A673 (cell line): ENCODE measurements around the gene MAT1A. TPM values are rescaled to one million over a fixed set of nuclear protein-coding genes. Genes with fewer than 3 reads are reported as not detected.

Experiments
- BruUV-seq: library from RNA; stranded (reverse); fragments of 400-500 nt; replicated peaks from 2 replicates; lab custom pipeline; 2021; lab: Mats Ljungman, UMichigan
- CTCF ChIA-PET: fragments of 300-600 bp; sonication (Branson Sonifier 250); formaldehyde crosslinking; loops from one replicate; lab custom pipeline; 2022; ENCODE audit warnings: antibody characterized with exemption; lab: Charles Lee
- POLR2A ChIA-PET: fragments of 300-600 bp; sonication (Branson Sonifier 250); formaldehyde crosslinking; loops from one replicate; lab custom pipeline; 2022; ENCODE audit warnings: antibody characterized with exemption; ENCODE audit not compliant: low non-redundant PET; lab: Charles Lee
- DNase-seq: peaks from one replicate; pipeline ENCODE4 v3.0.0-alpha.2; 2015; ENCODE audit warnings: low spot score
- H3K27ac ChIP-seq: fragments of 200-600 bp; sonication (generic); 2 replicates; pipeline ENCODE4 v1.5.1; 2016; ENCODE audit warnings: mixed run types, low read depth, mild to moderate bottlenecking, mixed read lengths, antibody characterized with exemption, low read length; ENCODE audit not compliant: poor library complexity, severe bottlenecking
- H3K27me3 ChIP-seq: fragments of 200-600 bp; sonication (generic); replicated peaks from 2 replicates; pipeline ENCODE4 v1.6.1; 2017; ENCODE audit warnings: mixed run types, low read depth, mild to moderate bottlenecking, mixed read lengths, antibody characterized with exemption, low read length; ENCODE audit not compliant: insufficient read depth, poor library complexity
- H3K36me3 ChIP-seq: fragments of 200-600 bp; sonication (generic); 2 replicates; pipeline ENCODE4 v1.6.1; 2016; ENCODE audit warnings: mixed run types, mild to moderate bottlenecking, mixed read lengths, antibody characterized with exemption, low read length; ENCODE audit not compliant: insufficient read depth, poor library complexity, severe bottlenecking
- H3K4me1 ChIP-seq: fragments of 200-600 bp; sonication (generic); 2 replicates; pipeline ENCODE4 v1.6.1; 2017; ENCODE audit warnings: mixed run types, mild to moderate bottlenecking, mixed read lengths, antibody characterized with exemption, low read length; ENCODE audit not compliant: insufficient read depth, poor library complexity, severe bottlenecking
- H3K4me3 ChIP-seq: fragments of 200-600 bp; sonication (generic); 2 replicates; pipeline ENCODE4 v1.5.1; 2016; ENCODE audit warnings: low read depth, mixed run types, mild to moderate bottlenecking, mixed read lengths, low read length; ENCODE audit not compliant: poor library complexity, severe bottlenecking
- H3K9me3 ChIP-seq: fragments of 200-600 bp; sonication (generic); 2 replicates; pipeline ENCODE4 v1.6.1; 2016; ENCODE audit warnings: mixed run types, low read depth, mild to moderate bottlenecking, mixed read lengths, antibody characterized with exemption, low read length; ENCODE audit not compliant: poor library complexity, severe bottlenecking
- EZH2 ChIP-seq: fragments of 200-600 bp; sonication (generic); IDR thresholded peaks from 2 replicates; pipeline ENCODE4 v1.6.1; 2017; ENCODE audit warnings: borderline replicate concordance, low read depth, mild to moderate bottlenecking, mixed read lengths, antibody characterized with exemption, low read length; ENCODE audit not compliant: poor library complexity, severe bottlenecking
- intact Hi-C: fragments of 100-400 bp; cut with micrococcal nuclease; formaldehyde crosslinking; loops from one replicate; pipeline ENCODE4 v1.10.0; 2022; ENCODE audit not compliant: unreplicated experiment
- total RNA-seq: library from RNA; stranded (reverse); gene quantifications from 2 replicates; pipeline ENCODE4 v1.2.3, GENCODE V29; 2021
- TF ChIP-seq, protein P1 (sequence below): fragments of 300-800, 200-600 bp; sonication (generic); conservative IDR thresholded peaks from 2 replicates; pipeline ENCODE4 v1.5.1; 2017; ENCODE audit warnings: low read depth, mild to moderate bottlenecking, antibody characterized with exemption, low read length, moderate library complexity, mixed read lengths

The MAT1A gene
- total RNA-seq, 1 experiment from 2014 or later: not detected

DNA sequence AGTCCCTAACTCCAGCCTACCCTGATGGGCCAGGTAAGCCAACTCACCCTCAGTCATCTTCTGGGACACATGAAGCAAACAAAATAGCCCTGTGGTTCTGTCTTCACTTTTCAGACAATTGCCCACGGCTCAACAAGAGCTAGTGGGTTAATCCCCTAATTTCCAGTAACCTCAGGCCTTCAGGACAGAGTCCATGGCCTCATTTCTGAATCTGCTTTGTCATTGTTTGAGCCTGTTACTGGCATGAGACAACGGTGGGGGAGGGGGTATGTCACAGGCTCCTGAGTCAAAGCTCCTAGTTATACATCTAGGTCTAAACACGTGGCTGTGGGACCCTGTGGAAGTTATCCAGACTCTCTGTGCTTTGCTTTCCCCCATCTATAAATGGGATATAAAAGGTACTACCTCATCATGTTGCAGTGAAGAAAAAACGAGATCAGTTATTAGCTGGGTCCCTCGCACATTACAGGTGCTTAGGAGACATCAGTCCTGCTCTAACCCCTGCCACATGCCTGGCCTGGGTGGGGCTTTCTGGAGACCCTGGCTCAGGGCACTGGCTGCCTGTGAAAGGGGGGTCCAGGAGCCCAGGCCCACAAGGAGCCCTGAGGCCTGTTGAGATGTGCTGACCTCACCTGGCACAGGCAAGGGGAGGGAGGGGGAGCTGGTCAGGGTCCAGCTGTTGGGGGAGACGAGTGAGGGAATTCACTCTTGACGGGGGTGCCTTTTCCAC, 16.5 kb downstream of the MAT1A start:
- Histone ChIP-seq H3K27me3 (no peaks in the 10 kb centered on the region), H3K27ac (no peak overlapping the region), H3K9me3 (no peaks in the 10 kb centered on the region), H3K36me3 (no peaks in the 10 kb centered on the region), H3K4me1 (no peaks in the 10 kb centered on the region), H3K4me3 (no peak overlapping the region)
- ChIA-PET POLR2A (no interaction called here), CTCF (no interaction called here)
- no peak for DNase-seq
- BruUV-seq: no TSS peak
- intact Hi-C loops: no loop called here
- TF ChIP-seq, protein P1, sequence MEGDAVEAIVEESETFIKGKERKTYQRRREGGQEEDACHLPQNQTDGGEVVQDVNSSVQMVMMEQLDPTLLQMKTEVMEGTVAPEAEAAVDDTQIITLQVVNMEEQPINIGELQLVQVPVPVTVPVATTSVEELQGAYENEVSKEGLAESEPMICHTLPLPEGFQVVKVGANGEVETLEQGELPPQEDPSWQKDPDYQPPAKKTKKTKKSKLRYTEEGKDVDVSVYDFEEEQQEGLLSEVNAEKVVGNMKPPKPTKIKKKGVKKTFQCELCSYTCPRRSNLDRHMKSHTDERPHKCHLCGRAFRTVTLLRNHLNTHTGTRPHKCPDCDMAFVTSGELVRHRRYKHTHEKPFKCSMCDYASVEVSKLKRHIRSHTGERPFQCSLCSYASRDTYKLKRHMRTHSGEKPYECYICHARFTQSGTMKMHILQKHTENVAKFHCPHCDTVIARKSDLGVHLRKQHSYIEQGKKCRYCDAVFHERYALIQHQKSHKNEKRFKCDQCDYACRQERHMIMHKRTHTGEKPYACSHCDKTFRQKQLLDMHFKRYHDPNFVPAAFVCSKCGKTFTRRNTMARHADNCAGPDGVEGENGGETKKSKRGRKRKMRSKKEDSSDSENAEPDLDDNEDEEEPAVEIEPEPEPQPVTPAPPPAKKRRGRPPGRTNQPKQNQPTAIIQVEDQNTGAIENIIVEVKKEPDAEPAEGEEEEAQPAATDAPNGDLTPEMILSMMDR: no peak
- no peak for TF ChIP-seq EZH2

DNA sequence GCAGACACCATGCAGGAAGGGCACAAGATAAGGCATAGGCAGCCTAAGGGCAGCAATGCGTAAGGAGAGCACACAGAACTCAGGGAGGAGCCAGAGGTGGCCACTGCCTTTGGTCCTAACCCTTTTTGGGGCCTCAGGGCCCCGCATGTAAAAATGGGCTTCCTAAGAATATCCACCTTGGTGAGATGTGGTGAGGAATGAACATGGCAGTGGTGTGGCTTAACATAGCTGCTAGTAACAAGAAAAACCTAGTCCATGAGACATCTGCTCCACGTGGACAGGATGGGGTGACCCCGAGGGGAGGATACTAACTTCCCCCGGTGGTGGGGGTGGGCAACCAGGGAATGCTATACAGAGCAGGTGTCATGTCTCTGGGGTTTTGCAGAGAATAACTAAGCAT, 18.0 kb downstream of the MAT1A start:
- no peak for DNase-seq
- intact Hi-C loops: no loop called here
- TF ChIP-seq, protein P1: no peak
- TF ChIP-seq EZH2: no peak
- Histone ChIP-seq H3K36me3 (no peaks in the 10 kb centered on the region), H3K4me3 (no peak overlapping the region), H3K9me3 (no peaks in the 10 kb centered on the region), H3K4me1 (no peaks in the 10 kb centered on the region), H3K27me3 (no peaks in the 10 kb centered on the region), H3K27ac (no peak overlapping the region)
- ChIA-PET CTCF (no interaction called here), POLR2A (no interaction called here)
- no TSS peak for BruUV-seq

DNA sequence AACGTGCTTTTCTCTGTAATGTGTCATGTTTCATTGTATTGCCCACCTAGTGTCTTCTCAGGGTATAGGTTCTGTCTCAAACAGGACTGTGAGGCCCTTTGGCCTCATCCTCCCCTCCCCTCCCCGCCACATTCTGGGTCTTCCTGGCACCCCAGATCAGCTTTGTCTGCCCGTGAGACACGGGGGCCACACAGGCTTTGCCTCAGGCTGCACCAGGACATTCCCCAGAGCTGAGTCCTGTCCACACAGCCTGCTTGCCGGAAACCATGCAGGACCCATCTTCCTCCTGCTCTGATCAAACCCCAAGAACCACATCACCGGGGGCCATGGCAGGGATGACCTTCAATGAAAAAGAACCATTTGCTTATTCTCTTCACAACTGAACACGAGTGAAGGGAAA, 18.6 kb downstream of the MAT1A start:
- intact Hi-C loops: no loop called here
- TF ChIP-seq EZH2: no peak
- TF ChIP-seq, protein P1: no peak

More for the DNA sequence above, 18.6 kb downstream of the MAT1A start:
- DNase-seq: no peak
- no TSS peak for BruUV-seq
- ChIA-PET POLR2A (no interaction called here), CTCF (no interaction called here)
- Histone ChIP-seq H3K9me3 (no peaks in the 10 kb centered on the region), H3K27ac (no peak overlapping the region), H3K4me1 (no peaks in the 10 kb centered on the region), H3K27me3 (no peaks in the 10 kb centered on the region), H3K36me3 (no peaks in the 10 kb centered on the region), H3K4me3 (no peak overlapping the region)
